SK-N-SH (cell line): ENCODE measurements around the gene NR6A1. TPM values are rescaled to one million over a fixed set of nuclear protein-coding genes. Genes with fewer than 3 reads are reported as not detected.

ENCODE experiments used
- CTCF ChIA-PET: fragments of 300-600, 350-600 bp; formaldehyde crosslinking; extraction: SDS; loops from one replicate; lab custom pipeline; 2021; lab: Yijun Ruan, JAX
- POLR2A ChIA-PET: fragments of 350-600 bp; sonication (Branson Sonifier 250); formaldehyde crosslinking; extraction: SDS; loops from one replicate; lab custom pipeline; 2020; ENCODE audit warnings: antibody characterized with exemption, inconsistent platforms; lab: Yijun Ruan, JAX
- DNase-seq: peaks from one replicate; pipeline ENCODE4 v3.0.0; 2012
- H2AFZ ChIP-seq: fragments of 200-600 bp; sonication (generic); 2 replicates; pipeline ENCODE4 v1.8.1; 2016; ENCODE audit warnings: antibody characterized with exemption, mild to moderate bottlenecking, low read depth
- H3F3A ChIP-seq: fragments of 200-600 bp; sonication (generic); replicated peaks from 2 replicates; pipeline ENCODE3; 2016; ENCODE audit warnings: antibody characterized with exemption, mild to moderate bottlenecking; ENCODE audit not compliant: insufficient read depth
- H3K27ac ChIP-seq, 2 experiments: fragments of 200-500 bp in 1 of 2; fragments of 200-600 bp in 1 of 2; sonication (Bioruptor generic) in 1 of 2; sonication (generic), shearing (Covaris generic) in 1 of 2; 2 replicates each; pipeline versions ENCODE4 v1.5.1 to v1.6.1; 2014 to 2016; ENCODE audit warnings: low read depth in 2 of 2, inconsistent platforms in 1 of 2, low read length in 1 of 2, mild to moderate bottlenecking in 1 of 2, mixed read lengths in 1 of 2
- H3K27me3 ChIP-seq: fragments of 200-600 bp; sonication (generic), shearing (Covaris generic); 2 replicates; pipeline ENCODE4 v1.6.1; 2016; ENCODE audit warnings: mixed run types; ENCODE audit not compliant: insufficient read depth
- H3K36me3 ChIP-seq, 2 experiments: fragments of 200-500 bp in 1 of 2; fragments of 200-600 bp in 1 of 2; sonication (Bioruptor generic) in 1 of 2; sonication (generic) in 1 of 2; replicated peaks in 1 of 2; 2 replicates each; pipeline versions ENCODE3 to v1.5.1; 2014 to 2016; ENCODE audit warnings: low read length in 1 of 2, mild to moderate bottlenecking in 1 of 2; ENCODE audit not compliant: insufficient read depth in 2 of 2, control insufficient read depth in 1 of 2
- H3K4me1 ChIP-seq, 2 experiments: fragments of 200-500 bp in 1 of 2; fragments of 200-600 bp in 1 of 2; sonication (Bioruptor generic) in 1 of 2; sonication (generic), shearing (Covaris generic) in 1 of 2; 2 replicates each; pipeline versions ENCODE4 v1.5.1 to v1.6.1; 2014 to 2016; ENCODE audit warnings: low read depth in 1 of 2, low read length in 1 of 2, mixed run types in 1 of 2; ENCODE audit not compliant: insufficient read depth in 2 of 2, control insufficient read depth in 1 of 2
- H3K4me2 ChIP-seq: fragments of 200-600 bp; sonication (generic), shearing (Covaris generic); 2 replicates; pipeline ENCODE4 v1.6.1; 2017; ENCODE audit warnings: mixed run types
- H3K4me3 ChIP-seq, 2 experiments: fragments of 200-500 bp in 1 of 2; fragments of 200-600 bp in 1 of 2; sonication (Bioruptor generic) in 1 of 2; sonication (generic), shearing (Covaris generic) in 1 of 2; 2 replicates each; pipeline versions ENCODE4 v1.5.1 to v1.8.1; 2014 to 2016; ENCODE audit warnings: low read depth in 2 of 2, inconsistent platforms in 1 of 2, low read length in 1 of 2, mild to moderate bottlenecking in 1 of 2, mixed read lengths in 1 of 2, moderate library complexity in 1 of 2
- H3K79me2 ChIP-seq: fragments of 200-600 bp; sonication (generic); 2 replicates; pipeline ENCODE4 v1.8.1; 2017; ENCODE audit warnings: mild to moderate bottlenecking; ENCODE audit not compliant: insufficient read depth
- H3K9ac ChIP-seq: fragments of 200-600 bp; sonication (generic); 2 replicates; pipeline ENCODE4 v1.6.1; 2017; ENCODE audit warnings: mixed run types
- H3K9me2 ChIP-seq: fragments of 200-600 bp; sonication (generic); 2 replicates; pipeline ENCODE4 v1.6.1; 2017; ENCODE audit warnings: mixed run types
- H3K9me3 ChIP-seq: fragments of 200-600 bp; sonication (generic); 2 replicates; pipeline ENCODE4 v1.6.1; 2017; ENCODE audit warnings: mixed run types, mild to moderate bottlenecking, moderate library complexity
- H4K20me1 ChIP-seq: fragments of 200-600 bp; sonication (generic); 2 replicates; pipeline ENCODE4 v1.6.1; 2017; ENCODE audit warnings: mild to moderate bottlenecking, mixed run types; ENCODE audit not compliant: insufficient read depth
- ELF1 ChIP-seq: IDR thresholded peaks from 2 replicates; pipeline ENCODE4 v1.4.0; 2012
- FOXJ3 ChIP-seq: sonication (generic); formaldehyde crosslinking; IDR thresholded peaks from 2 replicates; pipeline ENCODE4 v1.5.1; 2020; ENCODE audit warnings: mild to moderate bottlenecking, missing genetic modification reagents
- JUND ChIP-seq: IDR thresholded peaks from 2 replicates; pipeline ENCODE4 v1.4.0; 2012
- NRF1 ChIP-seq: IDR thresholded peaks from 2 replicates; pipeline ENCODE4 v1.6.1; 2012; ENCODE audit warnings: low read depth, mild to moderate bottlenecking, low read length
- TAF1 ChIP-seq: IDR thresholded peaks from 2 replicates; pipeline ENCODE4 v1.6.1; 2012; ENCODE audit warnings: low read depth, mild to moderate bottlenecking, low read length, moderate library complexity, borderline replicate concordance
- TCF12 ChIP-seq: IDR thresholded peaks from 2 replicates; pipeline ENCODE4 v1.4.0; 2012
- TEAD4 ChIP-seq: IDR thresholded peaks from 2 replicates; pipeline ENCODE4 v1.4.0; 2012; ENCODE audit warnings: mild to moderate bottlenecking, borderline replicate concordance; ENCODE audit not compliant: insufficient read depth
- WGBS: methylation state at CpG from one replicate; pipeline ENCODE4 v1.1.6; 2017; ENCODE audit warnings: low lambda C conversion rate; 5-methylcytosine and 5-hydroxymethylcytosine counted together
- polyA plus RNA-seq, 3 experiments: library from polyadenylated mRNA; depleted of rRNA; stranded (reverse); fragments of >200 nt; gene quantifications; 2 replicates each; pipeline ENCODE4 v1.2.3, GENCODE V29; 2012
- TF ChIP-seq, protein P1 (sequence below): fragments of 150-350 bp; IDR thresholded peaks from 2 replicates; pipeline ENCODE4 v1.6.1; 2017; ENCODE audit warnings: antibody characterized with exemption, low read length, low read depth, borderline replicate concordance
- TF ChIP-seq, protein P2 (sequence below): IDR thresholded peaks from 2 replicates; pipeline ENCODE4 v1.6.1; 2012; ENCODE audit warnings: mild to moderate bottlenecking, low read depth, low read length, moderate library complexity
- TF ChIP-seq, protein P3 (sequence below): IDR thresholded peaks from 2 replicates; pipeline ENCODE4; 2012
- TF ChIP-seq, protein P4 (sequence below): IDR thresholded peaks from 2 replicates; pipeline ENCODE4 v1.4.0; 2012; ENCODE audit warnings: low read depth, borderline replicate concordance

Gene NR6A1
- polyA plus RNA-seq, 1 of the 3 experiments (the other 2 are of a cell fraction): 1.2 TPM

DNA sequence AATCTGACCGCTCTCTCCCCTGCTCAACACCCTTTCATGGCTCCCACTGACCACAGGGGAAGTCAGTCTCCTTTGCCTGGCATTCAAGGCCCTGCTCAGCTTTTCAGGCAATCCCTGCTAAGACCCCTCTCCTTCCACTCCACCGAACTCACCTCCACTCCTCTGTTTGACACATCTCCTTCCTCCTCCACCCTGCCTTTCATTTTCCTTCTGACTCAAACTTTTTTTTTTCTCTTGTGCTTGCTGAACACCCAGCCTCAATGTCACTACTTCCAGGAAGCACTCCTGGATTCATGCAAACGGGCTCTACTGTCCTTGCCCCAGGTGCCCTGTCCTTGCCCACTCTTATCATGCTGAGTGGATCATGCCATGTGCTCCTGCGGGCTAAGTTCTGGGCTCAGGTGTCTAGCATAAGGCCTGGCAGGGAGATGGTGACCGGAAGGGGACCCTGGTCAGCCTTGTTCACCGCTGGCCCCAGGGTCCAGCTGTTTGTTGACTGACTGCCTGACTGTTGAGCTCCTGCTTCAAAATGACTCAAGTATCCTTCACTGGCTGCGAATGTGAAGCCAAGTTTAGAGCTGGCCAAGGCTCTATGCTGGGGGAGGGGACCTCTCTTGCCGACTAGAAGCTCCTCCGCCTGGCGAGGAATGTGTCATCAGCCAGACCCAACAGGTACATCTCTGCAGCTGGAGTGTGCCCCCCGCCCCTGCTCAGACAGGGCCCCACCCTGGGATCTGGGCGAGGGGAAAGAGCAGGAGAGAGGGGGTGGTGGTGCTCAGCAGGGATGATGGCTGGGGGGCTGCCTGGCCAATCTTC lies 270.1 kb downstream of the NR6A1 start:
- H3K27me3 ChIP-seq: peaks cover 50% of the 10 kb centered on the region
- DNase-seq: no peak
- CTCF ChIA-PET: interaction anchor here (1.2 to 4.1 kb wide), 6 partner anchors 12 to 352 kb away, joined by 3 to 19 read pairs (median 5); partner anchors contain the start of gene WDR38

More for the DNA sequence above, 270.1 kb downstream of the NR6A1 start:
- Histone ChIP-seq H4K20me1 (no peaks in the 10 kb centered on the region), H3K79me2 (no peaks in the 10 kb centered on the region), H3K4me3 (no peak overlapping the region), H3K4me2 (no peak overlapping the region)
- 64% methylated on average over 11 of the region's 12 CpGs for WGBS
- TF ChIP-seq, protein P1, sequence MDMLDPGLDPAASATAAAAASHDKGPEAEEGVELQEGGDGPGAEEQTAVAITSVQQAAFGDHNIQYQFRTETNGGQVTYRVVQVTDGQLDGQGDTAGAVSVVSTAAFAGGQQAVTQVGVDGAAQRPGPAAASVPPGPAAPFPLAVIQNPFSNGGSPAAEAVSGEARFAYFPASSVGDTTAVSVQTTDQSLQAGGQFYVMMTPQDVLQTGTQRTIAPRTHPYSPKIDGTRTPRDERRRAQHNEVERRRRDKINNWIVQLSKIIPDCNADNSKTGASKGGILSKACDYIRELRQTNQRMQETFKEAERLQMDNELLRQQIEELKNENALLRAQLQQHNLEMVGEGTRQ: no peak
- TF ChIP-seq NRF1 (no peak), TEAD4 (no peak), JUND (no peak), TAF1 (no peak), FOXJ3 (CRISPR knock-in tag) (no peak), TCF12 (no peak), ELF1 (no peak)
- TF ChIP-seq, protein P2, sequence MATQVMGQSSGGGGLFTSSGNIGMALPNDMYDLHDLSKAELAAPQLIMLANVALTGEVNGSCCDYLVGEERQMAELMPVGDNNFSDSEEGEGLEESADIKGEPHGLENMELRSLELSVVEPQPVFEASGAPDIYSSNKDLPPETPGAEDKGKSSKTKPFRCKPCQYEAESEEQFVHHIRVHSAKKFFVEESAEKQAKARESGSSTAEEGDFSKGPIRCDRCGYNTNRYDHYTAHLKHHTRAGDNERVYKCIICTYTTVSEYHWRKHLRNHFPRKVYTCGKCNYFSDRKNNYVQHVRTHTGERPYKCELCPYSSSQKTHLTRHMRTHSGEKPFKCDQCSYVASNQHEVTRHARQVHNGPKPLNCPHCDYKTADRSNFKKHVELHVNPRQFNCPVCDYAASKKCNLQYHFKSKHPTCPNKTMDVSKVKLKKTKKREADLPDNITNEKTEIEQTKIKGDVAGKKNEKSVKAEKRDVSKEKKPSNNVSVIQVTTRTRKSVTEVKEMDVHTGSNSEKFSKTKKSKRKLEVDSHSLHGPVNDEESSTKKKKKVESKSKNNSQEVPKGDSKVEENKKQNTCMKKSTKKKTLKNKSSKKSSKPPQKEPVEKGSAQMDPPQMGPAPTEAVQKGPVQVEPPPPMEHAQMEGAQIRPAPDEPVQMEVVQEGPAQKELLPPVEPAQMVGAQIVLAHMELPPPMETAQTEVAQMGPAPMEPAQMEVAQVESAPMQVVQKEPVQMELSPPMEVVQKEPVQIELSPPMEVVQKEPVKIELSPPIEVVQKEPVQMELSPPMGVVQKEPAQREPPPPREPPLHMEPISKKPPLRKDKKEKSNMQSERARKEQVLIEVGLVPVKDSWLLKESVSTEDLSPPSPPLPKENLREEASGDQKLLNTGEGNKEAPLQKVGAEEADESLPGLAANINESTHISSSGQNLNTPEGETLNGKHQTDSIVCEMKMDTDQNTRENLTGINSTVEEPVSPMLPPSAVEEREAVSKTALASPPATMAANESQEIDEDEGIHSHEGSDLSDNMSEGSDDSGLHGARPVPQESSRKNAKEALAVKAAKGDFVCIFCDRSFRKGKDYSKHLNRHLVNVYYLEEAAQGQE: no peak
- TF ChIP-seq, protein P3, sequence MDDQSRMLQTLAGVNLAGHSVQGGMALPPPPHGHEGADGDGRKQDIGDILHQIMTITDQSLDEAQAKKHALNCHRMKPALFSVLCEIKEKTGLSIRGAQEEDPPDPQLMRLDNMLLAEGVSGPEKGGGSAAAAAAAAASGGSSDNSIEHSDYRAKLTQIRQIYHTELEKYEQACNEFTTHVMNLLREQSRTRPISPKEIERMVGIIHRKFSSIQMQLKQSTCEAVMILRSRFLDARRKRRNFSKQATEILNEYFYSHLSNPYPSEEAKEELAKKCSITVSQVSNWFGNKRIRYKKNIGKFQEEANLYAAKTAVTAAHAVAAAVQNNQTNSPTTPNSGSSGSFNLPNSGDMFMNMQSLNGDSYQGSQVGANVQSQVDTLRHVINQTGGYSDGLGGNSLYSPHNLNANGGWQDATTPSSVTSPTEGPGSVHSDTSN: no peak
- TF ChIP-seq, protein P4, sequence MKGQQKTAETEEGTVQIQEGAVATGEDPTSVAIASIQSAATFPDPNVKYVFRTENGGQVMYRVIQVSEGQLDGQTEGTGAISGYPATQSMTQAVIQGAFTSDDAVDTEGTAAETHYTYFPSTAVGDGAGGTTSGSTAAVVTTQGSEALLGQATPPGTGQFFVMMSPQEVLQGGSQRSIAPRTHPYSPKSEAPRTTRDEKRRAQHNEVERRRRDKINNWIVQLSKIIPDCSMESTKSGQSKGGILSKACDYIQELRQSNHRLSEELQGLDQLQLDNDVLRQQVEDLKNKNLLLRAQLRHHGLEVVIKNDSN: no peak
- TF ChIP-seq, all 33 proteins: peak for 0
- H3K27ac ChIP-seq: no peak overlapping the region
- H3K9ac ChIP-seq: no peak overlapping the region
- H2AFZ ChIP-seq: no peak overlapping the region
- no peaks in the 10 kb centered on the region; a peak in 1 of 4 replicates for H3K4me1 ChIP-seq
- no peaks in the 10 kb centered on the region for H3F3A ChIP-seq
- H3K9me2 ChIP-seq: no peaks in the 10 kb centered on the region
- POLR2A ChIA-PET: no interaction called here
- H3K9me3 ChIP-seq: no peaks in the 10 kb centered on the region
- H3K36me3 ChIP-seq: no peaks in the 10 kb centered on the region
